Calu3 (cell line): ENCODE data around the gene PPCDC. TPM values are rescaled to one million over a fixed set of nuclear protein-coding genes. Genes with fewer than 3 reads are reported as not detected.

Experiments used
- BruUV-seq: library from RNA; stranded (reverse); fragments of 400-500 nt; replicated peaks from 2 replicates; lab custom pipeline; 2021; lab: Mats Ljungman, UMichigan
- CTCF ChIA-PET: fragments of 300-600 bp; sonication (Branson Sonifier 250); formaldehyde crosslinking; loops from one replicate; lab custom pipeline; 2022; ENCODE audit warnings: antibody characterized with exemption; lab: Charles Lee
- DNase-seq: peaks from one replicate; pipeline ENCODE4 v3.0.0; 2022
- H3K27ac Mint-ChIP-seq: one replicate; pipeline ENCODE4 v1.8.0; 2022; ENCODE audit warnings: mixed read lengths; ENCODE audit not compliant: unreplicated experiment
- H3K27me3 Mint-ChIP-seq: one replicate; pipeline ENCODE4 v1.8.0; 2022; ENCODE audit warnings: mixed read lengths; ENCODE audit not compliant: unreplicated experiment
- H3K36me3 Mint-ChIP-seq: one replicate; pipeline ENCODE4 v1.8.0; 2022; ENCODE audit warnings: mild to moderate bottlenecking, moderate library complexity, mixed read lengths; ENCODE audit not compliant: insufficient read depth, unreplicated experiment
- H3K4me1 Mint-ChIP-seq: one replicate; pipeline ENCODE4 v1.8.0; 2022; ENCODE audit warnings: mild to moderate bottlenecking, low read depth, mixed read lengths; ENCODE audit not compliant: unreplicated experiment
- H3K4me3 Mint-ChIP-seq: one replicate; pipeline ENCODE4 v1.8.0; 2022; ENCODE audit warnings: mild to moderate bottlenecking, low read depth, moderate library complexity, mixed read lengths; ENCODE audit not compliant: unreplicated experiment
- H3K9me3 Mint-ChIP-seq: one replicate; pipeline ENCODE4 v1.8.0; 2022; ENCODE audit warnings: low read depth, mixed read lengths; ENCODE audit not compliant: unreplicated experiment
- CTCF ChIP-seq: fragments of 200-600 bp; IDR thresholded peaks from one replicate; pipeline ENCODE4 v1.8.0; 2022; ENCODE audit warnings: antibody characterized with exemption; ENCODE audit not compliant: unreplicated experiment
- intact Hi-C: fragments of 100-400 bp; cut with micrococcal nuclease; formaldehyde crosslinking; loops from one replicate; pipeline ENCODE4 v1.10.0; 2022; ENCODE audit not compliant: unreplicated experiment
- total RNA-seq: library from RNA; stranded (reverse); gene quantifications from 2 replicates; pipeline ENCODE4 v1.2.3, GENCODE V29; 2022

The PPCDC gene
- total RNA-seq, 1 experiment from 2014 or later = 24.4 TPM

DNA sequence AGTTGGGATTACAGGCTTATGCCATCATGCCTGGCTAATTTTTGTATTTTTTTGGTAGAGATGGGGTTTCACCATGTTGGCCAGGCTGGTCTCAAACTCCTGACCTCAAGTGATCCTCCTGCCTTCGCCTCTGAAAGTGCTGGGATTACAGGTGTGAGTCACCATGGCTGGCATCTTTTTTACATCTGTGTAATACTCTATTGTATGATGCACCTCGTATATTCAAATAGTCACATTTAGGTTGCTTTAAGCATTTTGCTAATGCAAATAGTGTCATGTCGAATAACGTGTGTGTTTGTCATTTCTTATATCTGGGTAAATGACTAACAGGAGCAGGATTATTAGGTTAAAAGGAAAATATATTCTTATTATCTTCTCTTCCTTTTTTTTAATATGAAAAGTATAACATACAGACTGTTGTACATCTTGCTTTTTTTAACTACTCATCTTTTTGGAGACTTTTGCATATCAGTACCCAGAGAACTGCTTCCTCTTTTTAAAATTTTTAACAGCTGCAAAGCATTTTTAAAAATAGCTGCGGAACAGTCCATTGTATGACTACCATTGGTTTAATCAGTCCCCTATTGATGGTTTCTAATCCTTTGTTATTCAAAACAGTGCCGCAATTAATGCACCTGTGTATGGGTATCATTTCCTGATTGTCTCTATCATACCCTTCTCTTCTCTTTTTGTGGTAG is 14.6 kb upstream of the PPCDC start:
- H3K4me3 Mint-ChIP-seq = no peak overlapping the region
- H3K9me3 Mint-ChIP-seq = no peaks in the 10 kb centered on the region
- no peak for TF ChIP-seq CTCF
- no TSS peak for BruUV-seq
- intact Hi-C loops = no loop called here
- DNase-seq = no peak
- H3K36me3 Mint-ChIP-seq = no peaks in the 10 kb centered on the region
- H3K27me3 Mint-ChIP-seq = peaks cover 30% of the 10 kb centered on the region
- H3K27ac Mint-ChIP-seq = no peak overlapping the region
- H3K4me1 Mint-ChIP-seq = no peaks in the 10 kb centered on the region
- CTCF ChIA-PET = no interaction called here

DNA sequence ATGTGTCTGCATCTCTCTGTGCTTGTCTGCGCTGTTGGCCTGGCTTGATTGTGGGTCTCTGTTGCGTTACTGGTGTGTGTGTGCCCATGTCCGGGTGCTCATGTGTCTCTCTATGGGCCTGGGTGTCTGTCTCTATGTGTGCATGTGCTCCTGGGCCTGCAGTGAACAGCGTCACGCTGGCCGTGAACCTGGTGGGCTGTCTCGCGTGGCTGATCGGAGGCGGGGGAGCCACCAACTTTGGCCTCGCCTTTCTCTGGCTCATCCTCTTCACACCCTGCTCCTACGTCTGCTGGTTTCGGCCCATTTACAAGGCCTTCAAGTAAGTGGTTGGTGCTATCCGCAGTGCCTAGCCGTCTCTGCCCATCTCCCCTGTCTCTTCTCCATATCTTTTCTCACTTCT is 7.0 kb upstream of the PPCDC start:
- Mint-ChIP-seq H3K4me1 (no peaks in the 10 kb centered on the region), H3K27me3 (peaks cover 10% of the 10 kb centered on the region), H3K36me3 (no peaks in the 10 kb centered on the region), H3K27ac (no peak overlapping the region), H3K4me3 (no peak overlapping the region), H3K9me3 (no peaks in the 10 kb centered on the region)
- CTCF ChIA-PET = no interaction called here
- DNase-seq = no peak
- BruUV-seq = no TSS peak
- intact Hi-C loops = loop anchor here (5.0 kb wide), 1 partner anchor 516 kb away; no protein-coding TSS in a partner anchor
- no peak for TF ChIP-seq CTCF

DNA sequence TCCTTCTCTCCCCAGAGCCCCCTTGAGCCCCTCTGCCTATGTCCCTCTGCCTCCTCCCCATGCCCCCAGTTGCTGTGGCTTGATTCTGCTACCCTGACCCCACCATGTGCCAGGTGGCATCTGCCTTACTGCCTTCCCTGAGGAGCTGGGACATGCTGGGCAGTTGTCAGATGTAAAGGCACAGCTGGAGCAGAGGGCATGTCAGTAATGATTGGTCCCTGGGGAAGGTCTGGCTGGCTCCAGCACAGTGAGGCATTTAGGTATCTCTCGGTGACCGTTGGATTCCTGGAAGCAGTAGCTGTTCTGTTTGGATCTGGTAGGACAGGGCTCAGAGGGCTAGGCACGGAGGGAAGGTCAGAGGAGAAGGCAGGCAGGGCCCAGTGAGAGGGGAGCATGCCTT is 3.5 kb upstream of the PPCDC start:
- CTCF ChIA-PET = interaction anchor here (0.6 to 0.7 kb wide), 2 partner anchors 25 to 64 kb away, joined by 3 read pairs; partner anchors contain the start of gene SCAMP5
- H3K4me1 Mint-ChIP-seq = peaks cover 11% of the 10 kb centered on the region
- H3K4me3 Mint-ChIP-seq = no peak overlapping the region
- H3K36me3 Mint-ChIP-seq = peaks cover 18% of the 10 kb centered on the region
- intact Hi-C loops = loop anchor here (5.0 kb wide), 1 partner anchor 512 kb away; no protein-coding TSS in a partner anchor
- no TSS peak for BruUV-seq
- H3K27ac Mint-ChIP-seq = no peak overlapping the region
- no peaks in the 10 kb centered on the region for H3K27me3 Mint-ChIP-seq
- no peak for TF ChIP-seq CTCF
- no peak for DNase-seq
- no peaks in the 10 kb centered on the region for H3K9me3 Mint-ChIP-seq

DNA sequence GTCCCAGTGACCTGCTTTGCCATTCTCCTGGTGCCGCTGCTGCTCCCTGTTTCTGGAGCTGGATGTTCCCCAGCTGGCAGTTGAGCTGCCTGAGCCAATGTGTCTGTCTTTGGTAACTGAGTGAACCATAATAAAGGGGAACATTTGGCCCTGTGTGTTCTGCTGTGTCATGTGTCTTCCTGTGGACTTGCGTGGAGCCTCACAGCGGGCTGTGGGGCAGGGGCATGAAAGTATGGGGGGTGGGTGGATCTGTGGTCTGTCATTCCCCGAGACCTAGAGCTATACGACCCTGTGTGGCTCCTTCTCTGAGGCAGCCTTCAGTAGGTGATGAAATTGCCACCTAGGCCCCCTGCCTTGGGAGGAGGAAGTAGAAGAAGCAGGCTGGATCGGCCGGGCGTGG is 2.0 kb upstream of the PPCDC start:
- intact Hi-C loops = no loop called here
- H3K4me3 Mint-ChIP-seq = no peak overlapping the region
- H3K36me3 Mint-ChIP-seq = peaks cover 18% of the 10 kb centered on the region
- DNase-seq = no peak
- peaks cover 20% of the 10 kb centered on the region for H3K4me1 Mint-ChIP-seq
- TF ChIP-seq CTCF = no peak
- no peaks in the 10 kb centered on the region for H3K27me3 Mint-ChIP-seq
- no peak overlapping the region for H3K27ac Mint-ChIP-seq
- H3K9me3 Mint-ChIP-seq = no peaks in the 10 kb centered on the region
- CTCF ChIA-PET = interaction anchor here (1.5 kb wide), 1 partner anchor 22 kb away, joined by 3 read pairs; no protein-coding TSS in a partner anchor
- no TSS peak for BruUV-seq
